Activated CD8-positive, alpha-beta memory T cell treated with anti-CD3 and anti-CD28 coated beads, Interleukin-2, amount 50 U/mL, for 24 hours (primary cell): Measurements from ENCODE around the gene BRD1.
"Not testable (repeated sequence)": the region's sequence is repeated elsewhere in the genome, so short reads cannot be mapped to it uniquely, and the experiment has no call there.

Experiments
- DNase-seq: peaks from one replicate; pipeline ENCODE4 v3.0.0-alpha.2; 2020; ENCODE audit errors: extremely low read depth

The BRD1 gene

GRCh38 chr22:49769691-49770546 is 57.8 kb downstream of the BRD1 start:
- DNase-seq = no peak

- DNase-seq = no peak
These were observed 58.6 kb downstream of the BRD1 start for GRCh38 chr22:49768951-49769690.

- no peak for DNase-seq
These were observed 59.4 kb downstream of the BRD1 start for GRCh38 chr22:49768077-49768910.

DNA sequence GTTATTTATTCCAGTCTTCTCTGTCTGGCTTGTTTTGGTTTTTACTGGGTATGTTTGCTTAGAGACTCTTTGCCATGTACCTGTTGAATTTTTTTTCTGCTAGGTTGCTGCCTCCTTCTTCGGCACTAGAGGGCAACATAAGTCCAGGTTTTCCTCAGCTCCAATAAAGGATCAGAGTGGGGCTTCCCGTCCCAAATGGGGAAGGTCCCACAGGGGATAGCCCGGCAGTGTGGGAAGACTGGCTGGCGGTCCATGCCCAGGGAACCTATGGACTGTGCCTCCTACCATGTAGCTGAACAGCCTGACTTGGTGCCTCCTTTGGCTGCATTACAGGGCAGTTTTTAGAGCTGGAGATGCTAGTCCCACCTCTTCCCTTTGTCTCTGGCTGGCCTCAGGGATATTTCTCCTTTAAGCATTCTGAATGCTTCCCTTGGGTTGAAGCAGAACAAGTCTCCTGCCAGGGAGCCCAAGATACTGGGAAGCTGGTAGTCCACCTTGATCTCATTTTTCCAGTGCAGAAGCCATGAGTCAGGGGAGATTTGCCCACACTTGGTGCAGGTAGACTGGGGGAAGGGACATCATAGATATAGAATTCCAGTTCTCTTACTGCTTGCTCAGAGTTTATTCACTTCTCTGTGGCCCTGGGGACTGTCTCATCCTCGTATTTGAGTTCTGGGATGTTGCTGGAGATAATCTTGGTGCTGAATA is 60.2 kb downstream of the BRD1 start:
- DNase-seq = no peak

GRCh38 chr22:49765951-49766350 is 61.7 kb downstream of the BRD1 start:
- no peak for DNase-seq

GRCh38 chr22:49765091-49765771 is 62.4 kb downstream of the BRD1 start:
- no peak for DNase-seq

- DNase-seq = no peak
These were observed 63.5 kb downstream of the BRD1 start for GRCh38 chr22:49764127-49764581.

GRCh38 chr22:49763696-49764095 is 64.0 kb downstream of the BRD1 start:
- DNase-seq = no peak

- DNase-seq = no peak
These were observed 64.5 kb downstream of the BRD1 start for GRCh38 chr22:49763138-49763537.

- not testable (repeated sequence) for DNase-seq
These were observed 65.1 kb downstream of the BRD1 start for GRCh38 chr22:49762571-49762970.

GRCh38 chr22:49761836-49762235 is 65.8 kb downstream of the BRD1 start:
- DNase-seq = no peak

DNA sequence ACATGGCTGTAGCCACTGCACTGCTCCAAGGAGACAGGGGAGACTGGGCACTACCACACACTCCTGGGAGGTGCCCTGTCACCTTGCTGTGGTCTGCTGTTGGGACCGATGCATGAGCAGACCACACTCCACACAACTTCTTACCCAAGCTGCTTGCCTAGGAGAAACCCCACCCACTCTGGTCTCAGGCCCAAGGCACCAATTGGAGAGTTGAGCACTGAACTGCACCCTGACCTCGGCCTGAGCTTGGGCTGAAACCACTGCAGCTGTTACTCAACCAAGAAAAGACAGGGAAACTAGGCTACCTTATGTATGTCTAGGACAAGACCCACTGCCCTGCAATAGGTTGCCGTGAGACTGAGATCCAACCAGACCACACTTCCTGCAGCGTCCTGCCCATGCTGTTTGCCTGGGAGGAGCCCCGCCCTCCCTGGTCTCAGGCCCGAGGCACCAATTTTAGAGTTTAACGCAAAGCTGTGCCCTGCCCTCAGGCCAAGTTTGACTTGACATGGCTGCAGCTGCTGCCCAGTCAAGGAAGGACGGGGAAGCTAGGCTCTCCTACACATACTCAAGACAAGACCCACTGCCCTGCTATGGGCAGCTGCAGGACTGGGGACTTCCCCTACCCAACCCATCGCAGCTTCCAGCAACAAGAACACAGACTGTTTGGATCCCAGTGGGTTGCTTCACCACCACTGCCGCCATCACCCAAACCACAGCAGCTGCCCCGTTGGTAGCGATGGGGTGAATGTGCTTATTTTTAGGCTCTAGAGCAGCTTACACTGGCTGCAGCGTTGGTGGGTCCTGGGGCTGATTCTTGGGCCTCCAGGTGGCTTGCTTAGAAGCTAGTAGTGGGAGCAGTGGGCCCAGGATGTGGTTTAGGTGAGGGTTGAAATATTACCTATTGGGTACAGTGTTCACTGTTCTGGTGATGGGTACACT is 66.8 kb downstream of the BRD1 start:
- no peak for DNase-seq

DNA sequence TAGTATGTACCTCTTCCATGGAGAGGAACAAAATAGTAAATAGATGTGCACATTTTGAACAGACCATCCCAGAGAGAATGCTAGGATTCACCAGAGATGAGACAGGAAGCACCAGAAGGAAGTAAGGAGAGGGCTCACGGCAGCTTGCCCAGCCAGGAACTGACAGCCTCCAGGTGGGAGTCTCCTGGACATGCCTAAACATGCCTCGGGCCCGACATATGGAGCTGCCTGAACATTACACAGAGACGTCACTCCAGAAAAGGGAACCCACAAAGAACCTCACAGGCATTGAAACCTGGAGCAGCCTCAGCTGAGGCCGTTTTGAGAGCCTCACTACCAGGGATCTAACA is 67.4 kb downstream of the BRD1 start:
- DNase-seq = no peak

DNA sequence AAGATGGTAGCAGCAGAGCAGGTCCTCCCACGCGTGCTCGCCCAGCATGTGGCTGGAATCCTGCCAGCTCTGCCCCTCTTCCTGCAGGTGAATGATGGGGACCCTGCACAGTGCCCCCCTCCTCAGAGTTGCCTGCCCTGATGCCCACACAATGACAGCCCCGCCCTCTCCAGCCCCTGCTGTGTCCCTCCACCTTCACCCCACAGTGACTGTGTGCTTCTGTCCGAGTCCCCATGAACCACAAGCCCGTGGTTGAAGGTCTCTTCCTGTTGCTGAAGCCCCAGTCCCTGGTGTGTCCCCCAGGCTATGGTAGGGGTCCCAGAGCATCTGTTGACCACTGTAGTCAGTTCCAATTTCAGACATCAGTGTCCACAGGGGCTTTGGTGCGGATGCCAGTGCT is 71.0 kb downstream of the BRD1 start:
- DNase-seq = no peak

GRCh38 chr22:49756201-49756600 is 71.5 kb downstream of the BRD1 start:
- no peak for DNase-seq

- no peak for DNase-seq
These were observed 72.1 kb downstream of the BRD1 start for GRCh38 chr22:49755631-49756001.

GRCh38 chr22:49754696-49755630 is 72.7 kb downstream of the BRD1 start:
- DNase-seq = no peak

DNA sequence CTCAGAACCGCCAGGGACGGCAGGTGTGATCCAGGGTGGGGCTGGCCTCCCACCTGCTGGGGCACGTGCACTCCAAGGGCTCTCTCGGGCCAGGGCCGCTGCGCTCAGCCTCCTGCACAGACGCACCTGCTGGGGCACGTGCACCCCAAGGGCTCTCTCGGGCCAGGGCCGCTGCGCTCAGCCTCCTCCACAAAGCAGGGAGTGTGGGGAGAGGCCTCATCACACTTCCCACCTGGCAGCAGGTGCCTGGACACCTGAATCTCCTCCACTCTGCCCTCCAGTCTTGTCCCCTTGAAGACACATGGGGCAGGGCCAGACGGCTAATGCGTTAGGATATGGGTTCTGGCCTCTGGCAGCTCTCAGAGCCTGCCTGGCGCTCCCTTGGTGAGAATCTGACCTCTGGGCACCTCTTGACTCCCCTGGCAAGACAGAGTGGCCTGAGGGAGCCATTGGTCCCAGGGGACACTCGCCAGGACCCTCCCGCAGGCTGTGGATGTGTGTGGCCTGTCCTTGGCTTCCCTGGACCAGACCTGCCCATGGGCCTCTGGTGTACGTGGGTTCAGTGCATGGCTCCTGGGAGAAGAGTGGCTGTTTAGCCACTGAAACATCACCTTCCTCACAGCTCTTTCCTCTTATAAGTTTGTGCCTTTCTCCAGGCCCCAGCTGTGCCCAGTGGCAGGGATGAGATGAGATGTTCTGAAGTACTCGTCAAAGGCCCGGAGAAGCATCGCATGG is 73.5 kb downstream of the BRD1 start:
- no peak for DNase-seq
